ENCODE results near the gene RSAD2.

Gene RSAD2

GRCh38 chr2:6905668-6906067, 28.1 kb downstream of the RSAD2 start:
- no peak for DNase-seq (ENCODE audit: low read depth in 2 of 2)

DNA sequence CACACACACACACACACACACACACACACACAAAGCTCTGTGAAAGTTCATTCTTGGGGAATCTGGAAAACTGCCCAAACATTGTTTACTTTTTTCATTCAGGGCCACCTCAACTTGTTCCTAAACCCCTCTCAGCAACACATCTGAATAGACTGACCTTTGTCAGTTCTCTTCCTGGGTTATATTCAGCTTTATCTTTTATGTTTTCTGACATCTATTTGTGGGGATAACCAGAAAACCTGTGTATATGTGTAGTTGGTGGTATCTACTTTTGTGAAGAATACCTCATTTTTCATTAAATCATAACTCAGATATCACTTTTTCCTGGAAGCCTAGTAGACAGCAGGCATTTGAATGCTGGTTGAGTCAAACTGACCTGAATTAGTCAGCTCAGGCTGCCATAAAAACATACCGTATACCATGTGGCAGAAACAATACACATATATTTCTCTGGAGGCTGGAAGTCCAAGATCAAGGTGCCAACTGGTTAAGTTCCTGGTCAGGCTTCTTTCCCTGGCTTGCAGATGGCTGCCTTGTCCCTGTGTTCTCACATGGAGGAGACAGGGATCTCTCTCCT, 28.7 kb downstream of the RSAD2 start:
- no peak for DNase-seq (ENCODE audit: low read depth in 2 of 2)

GRCh38 chr2:6908291-6908690, 30.7 kb downstream of the RSAD2 start:
- no peak for DNase-seq (ENCODE audit: low read depth in 2 of 2)

DNA sequence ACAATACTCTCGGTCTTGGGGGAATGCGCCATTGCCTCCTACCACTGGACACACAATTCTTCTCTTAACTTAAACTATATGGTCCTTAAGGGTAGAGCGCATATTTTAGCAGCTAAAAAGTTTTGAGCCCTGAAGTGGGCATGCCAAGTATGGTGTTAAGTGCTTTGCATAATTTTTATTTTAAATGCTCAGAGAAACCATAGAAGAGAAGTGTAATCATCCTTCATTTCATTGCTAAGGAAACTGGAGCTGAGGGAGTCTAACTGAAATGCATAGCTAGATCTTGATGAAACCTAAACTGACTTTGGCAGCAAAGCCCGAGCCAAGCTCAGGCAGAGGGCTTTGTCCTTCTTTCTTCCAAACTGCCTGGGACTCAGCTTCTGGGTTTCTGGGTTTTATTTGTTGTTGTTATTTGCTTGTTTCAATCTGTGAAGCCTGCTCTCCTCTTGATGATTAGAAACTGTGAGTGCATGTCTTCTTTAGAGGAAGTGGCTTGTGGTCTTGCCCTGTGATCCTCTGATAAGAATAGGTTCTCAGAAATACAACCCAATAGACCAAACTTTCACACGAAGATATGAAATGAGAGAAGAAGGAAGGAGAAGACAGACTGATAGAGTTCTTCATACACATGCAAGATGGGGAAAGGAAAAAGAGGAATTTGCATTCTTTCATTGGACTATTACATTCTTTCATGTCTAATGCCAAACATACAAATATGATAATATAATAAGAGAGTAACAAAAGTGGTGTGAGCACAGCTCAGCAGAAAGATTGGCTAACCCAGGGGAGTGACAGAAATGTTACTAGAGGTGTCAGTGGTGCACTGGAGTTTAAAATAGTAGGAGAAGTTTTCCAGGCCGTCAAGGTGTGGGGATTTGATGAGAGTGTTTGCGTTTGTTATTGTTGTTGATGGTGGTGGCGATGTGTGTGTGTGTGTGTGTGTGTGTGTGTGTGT, 32.1 kb downstream of the RSAD2 start:
- no peak for DNase-seq (ENCODE audit: low read depth in 2 of 2)

- DNase-seq (ENCODE audit: low read depth in 2 of 2), result no peak
These were observed 34.1 kb downstream of the RSAD2 start for GRCh38 chr2:6911721-6912120.

- peak; percentile 30 to 47 for DNase-seq (ENCODE audit: low read depth in 2 of 2)
These were observed 36.0 kb downstream of the RSAD2 start for GRCh38 chr2:6913415-6914157.

GRCh38 chr2:6914828-6915227, 37.3 kb downstream of the RSAD2 start:
- DNase-seq (ENCODE audit: low read depth in 2 of 2), result peak in 1 of 2 donors; percentile 18

DNA sequence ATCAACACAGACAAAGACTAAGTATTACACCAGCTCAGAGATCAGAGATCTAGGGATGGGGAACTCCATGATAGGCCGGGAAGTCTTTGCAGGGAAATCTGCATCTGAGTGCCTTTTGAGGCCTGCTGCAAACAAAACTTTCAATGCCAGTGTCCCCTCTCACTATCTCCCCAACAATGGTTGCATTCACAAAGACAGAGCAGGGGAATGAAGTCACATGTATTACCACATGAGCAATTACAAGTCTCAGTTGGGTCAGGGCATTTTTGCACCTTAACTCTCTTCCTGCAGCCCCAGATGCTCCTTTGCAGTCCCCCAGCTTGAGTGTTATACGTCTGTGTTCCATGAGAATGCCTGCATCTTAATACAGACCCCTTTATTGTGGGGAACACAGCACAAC, 37.8 kb downstream of the RSAD2 start:
- no peak for DNase-seq (ENCODE audit: low read depth in 2 of 2)

DNA sequence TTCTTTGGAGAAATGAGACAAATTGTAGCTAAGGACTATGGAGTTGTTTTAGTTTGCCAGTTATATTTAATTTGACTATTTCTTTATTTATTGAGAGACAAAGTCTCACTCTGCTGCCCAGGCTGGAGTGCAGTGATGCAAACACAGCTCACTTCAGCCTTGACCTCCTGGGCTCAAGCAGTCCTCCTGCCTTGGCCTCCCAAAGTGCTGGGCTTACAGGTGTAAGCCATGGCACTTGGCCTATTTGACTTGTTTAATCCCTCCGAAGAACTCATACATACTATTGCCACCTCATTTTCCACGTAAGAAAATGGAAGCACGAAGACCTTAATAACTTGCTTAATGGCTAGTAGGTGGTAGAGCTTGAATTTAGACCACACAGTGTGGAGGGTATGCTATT, 38.6 kb downstream of the RSAD2 start:
- no peak for DNase-seq (ENCODE audit: low read depth in 2 of 2)

DNA sequence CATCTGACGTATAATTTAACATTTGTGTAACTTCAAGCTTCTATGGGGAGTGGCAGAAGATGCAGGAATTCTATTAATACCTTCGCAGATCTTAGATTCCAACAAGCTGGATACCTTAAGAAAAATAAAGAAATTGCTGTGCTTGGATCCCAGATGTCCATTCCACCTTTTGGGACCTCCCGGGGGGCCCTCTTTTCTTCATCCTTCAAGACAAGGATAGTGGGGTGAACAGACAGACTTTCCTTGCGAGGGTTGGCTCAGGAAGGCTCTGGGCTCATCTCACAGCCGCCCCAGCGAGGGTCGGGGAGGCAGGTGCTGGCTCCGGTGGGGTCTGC, 39.1 kb downstream of the RSAD2 start:
- no peak for DNase-seq (ENCODE audit: low read depth in 2 of 2)

DNA sequence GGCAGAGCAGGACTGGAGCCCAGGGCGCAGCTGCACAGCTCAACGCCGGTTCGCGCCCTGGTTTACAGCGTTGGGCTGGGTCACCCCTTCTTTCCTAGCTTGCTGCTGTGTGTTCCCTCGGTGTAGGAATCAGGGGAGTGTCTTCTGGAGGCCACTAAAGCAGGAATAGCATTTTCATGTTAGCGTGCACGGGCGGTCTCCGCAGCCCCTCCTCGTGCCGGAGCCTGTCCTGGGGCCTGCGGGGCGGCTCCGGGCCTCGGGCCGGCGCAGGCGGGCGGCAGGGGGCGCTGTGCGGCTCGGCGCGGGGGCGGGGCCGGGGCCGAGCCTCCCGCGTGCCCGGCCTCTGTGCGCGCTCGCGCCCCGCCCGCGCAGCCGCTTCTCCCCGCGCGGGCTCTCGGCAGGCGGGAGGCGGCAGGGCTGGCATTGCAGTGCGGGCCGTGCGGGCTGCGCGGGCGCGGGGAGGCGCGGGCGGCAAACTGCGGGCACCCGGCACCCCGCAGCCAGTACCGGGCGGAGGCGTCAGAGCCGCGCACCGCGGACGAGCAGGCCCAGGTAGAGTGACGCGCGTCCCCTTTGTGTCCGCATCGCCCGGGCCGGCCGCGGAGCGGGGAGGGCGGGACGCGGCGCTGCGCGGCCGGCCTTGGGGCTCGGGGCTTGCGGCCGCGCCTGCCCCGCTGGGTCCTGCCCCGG, 39.6 kb downstream of the RSAD2 start, which contains the start of gene RNF144A:
TSS of gene RNF144A (plus strand) at position 342 of the 690 bp plus-strand sequence. CDS start 79,515 bp downstream, outside the sequence.
- DNase-seq (ENCODE audit: low read depth in 2 of 2), result peak; percentile 68 to 79

DNA sequence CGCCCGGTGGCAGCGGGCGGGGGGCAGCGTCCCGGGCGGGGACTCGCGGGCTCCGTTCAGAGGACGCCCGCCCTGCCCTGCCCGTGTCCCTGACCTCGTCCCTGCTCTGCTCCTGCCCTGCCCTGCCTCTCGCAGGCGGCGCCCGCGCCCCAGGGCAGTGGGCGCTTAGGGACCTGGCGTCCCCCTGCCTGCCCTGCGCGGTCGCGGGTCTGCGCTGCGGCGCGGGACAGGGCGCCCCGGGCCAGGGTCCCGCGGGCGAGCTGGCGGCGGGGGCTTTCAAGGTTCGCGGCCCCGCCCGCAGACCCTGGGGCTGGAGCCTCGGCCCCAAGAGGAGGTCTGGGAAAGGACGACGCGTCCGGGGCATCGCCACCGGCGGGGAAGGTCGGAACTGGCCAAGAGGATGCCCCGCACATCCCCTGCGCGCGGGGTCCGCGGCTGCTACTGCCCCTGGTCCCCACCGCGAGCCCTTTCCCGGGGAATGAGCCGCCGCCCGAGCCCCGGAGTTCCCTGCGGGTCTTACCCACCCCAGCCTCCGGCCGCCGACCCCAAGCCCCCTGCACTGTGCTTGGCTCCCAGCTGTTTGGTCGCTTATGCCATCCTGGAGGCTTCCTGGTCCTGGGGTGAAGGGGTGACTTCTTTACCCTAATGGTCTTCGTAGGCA, 40.3 kb downstream of the RSAD2 start:
- DNase-seq (ENCODE audit: low read depth in 2 of 2), result peak in 1 of 2 donors; percentile 10

DNA sequence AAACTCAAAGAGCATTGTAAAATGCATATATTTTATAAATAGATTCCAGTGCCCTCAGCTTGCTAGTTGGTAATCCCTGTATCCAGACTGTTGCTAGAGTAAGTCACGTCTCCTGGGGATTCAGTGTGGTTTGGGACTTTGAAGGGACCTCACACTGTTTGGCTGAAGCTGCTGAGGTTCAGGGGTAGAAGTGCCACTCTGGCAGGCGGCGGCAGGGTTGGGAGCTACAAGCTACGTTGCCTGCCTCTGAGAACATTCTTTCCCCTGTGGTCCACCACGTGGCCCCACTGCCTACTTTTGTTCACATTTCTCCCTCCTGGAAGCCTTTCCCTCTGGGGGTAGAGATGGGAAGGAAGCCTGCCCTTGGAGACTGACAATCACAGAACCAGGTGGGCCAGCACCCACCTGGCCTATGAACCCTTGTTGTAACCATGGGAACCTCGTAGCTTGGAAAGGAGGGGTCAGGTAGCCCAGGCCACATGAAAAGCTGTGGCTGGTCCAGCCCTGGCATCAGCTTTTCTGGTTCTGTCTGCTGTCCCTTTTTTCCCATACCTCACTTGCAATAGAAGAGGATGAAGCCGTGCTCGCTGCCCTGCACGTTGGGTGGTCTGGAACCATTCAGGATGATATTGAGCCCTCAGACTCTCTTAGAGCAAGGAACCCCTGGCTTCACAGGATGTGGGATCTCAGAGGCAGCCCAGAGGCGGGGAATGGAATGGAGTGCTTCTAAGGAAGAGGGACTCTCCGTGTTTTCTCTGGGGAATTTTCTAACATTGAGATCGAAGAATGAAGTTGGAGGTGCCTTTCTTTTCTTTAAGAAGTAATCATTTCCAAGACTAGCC, 42.5 kb downstream of the RSAD2 start:
- no peak for DNase-seq (ENCODE audit: low read depth in 2 of 2)

GRCh38 chr2:6920743-6921064, 43.1 kb downstream of the RSAD2 start:
- no peak for DNase-seq (ENCODE audit: low read depth in 2 of 2)

DNA sequence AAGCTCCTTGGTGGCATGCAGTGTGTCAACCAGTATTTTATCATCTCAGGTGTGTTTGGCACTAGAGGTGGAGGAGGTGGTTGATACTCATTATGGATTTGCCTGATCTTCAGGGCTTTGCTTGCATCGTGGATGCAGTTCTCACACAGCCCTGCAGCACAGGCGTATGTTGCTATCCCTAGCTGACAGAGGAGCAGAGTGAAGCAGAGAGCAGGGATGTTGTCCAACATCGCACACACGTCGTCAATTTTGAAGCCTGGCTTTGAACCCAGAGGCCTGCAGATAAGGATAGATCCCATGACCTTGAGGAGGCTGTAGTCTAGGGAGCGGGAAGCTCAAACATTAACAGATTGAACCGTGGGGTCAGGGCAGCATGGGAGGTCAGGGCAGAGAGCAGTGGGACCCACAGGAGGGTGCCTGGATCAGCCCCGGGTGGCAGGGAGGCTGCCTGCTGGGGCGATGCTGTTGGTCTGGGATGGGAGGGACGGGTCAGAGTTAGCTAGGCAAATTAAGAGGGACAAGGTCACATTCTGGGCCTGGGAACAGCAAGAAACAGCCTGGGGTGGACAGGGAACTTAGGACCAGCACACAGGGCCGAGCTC, 43.8 kb downstream of the RSAD2 start:
- DNase-seq (ENCODE audit: low read depth in 2 of 2), result no peak

DNA sequence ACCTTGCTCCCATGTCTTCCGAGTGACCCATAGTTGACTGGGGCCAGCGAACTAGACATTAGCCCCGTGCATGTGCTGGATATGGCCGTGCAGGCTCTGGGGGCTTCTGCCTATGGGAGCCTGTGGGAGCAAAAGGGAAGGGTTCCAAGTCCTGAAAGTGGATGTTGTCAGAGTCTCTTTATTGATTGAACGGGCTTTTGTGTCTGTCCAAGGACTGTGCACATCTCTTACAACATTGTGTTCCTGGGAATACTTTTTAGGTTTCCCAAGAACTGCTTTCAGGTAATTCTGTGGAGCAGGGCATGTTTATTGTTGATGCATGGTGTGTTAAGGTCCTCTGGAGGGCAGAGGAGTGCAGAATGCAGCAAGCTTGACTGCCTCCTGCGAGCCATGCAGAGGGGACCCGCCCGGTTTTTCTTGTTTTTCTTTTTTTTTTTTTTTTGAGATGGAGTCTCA, 44.7 kb downstream of the RSAD2 start:
- no peak for DNase-seq (ENCODE audit: low read depth in 2 of 2)

DNA sequence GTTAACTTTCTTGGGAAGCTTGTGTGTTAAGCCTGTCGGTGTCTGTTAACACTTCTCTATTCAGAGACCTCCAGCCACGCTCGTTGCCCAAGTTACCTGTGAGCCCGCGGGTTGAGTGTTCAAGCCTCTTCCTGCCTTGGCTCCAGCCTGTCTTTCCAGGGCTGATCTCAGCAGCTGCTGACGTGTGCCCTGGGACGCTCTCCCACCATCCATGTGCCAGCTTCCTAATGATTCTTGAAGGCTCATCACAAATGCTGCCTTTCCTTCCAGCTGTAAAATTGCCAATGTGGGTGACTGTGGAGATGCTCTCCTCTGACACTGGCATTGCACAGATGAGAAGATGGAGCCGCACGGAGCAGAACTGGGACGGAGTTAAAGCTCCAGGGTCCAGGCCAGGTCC, 45.7 kb downstream of the RSAD2 start:
- no peak for DNase-seq (ENCODE audit: low read depth in 2 of 2)

- DNase-seq (ENCODE audit: low read depth in 2 of 2), result no peak
These were observed 46.7 kb downstream of the RSAD2 start for GRCh38 chr2:6924101-6924923.

DNA sequence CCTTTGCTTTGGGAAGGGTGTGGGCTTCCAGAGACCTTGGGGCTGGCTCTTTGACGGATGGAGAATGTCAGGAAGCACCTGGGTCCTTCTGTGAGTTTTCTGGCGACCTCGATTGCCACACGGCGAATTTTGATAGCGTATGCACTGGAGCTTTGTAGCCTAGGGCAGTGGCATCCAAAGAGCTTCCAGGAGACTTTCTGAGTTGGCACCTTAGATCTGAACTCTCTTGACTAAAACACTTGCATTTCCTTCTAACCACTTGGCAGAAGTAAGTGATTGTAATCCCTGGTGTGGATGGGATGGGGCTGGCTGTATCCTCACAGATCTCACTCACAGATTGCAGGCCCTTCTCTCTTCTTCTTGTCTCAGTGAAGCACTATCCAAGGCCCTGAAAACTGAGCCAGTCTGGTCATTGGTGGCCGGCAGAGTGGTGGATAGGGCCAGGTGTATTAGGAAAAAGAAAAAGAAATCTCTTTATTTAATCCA, 47.4 kb downstream of the RSAD2 start:
- DNase-seq (ENCODE audit: low read depth in 2 of 2), result no peak

Data from stimulated activated CD4-positive, alpha-beta T cell treated with anti-CD3 and anti-CD28 coated beads, Interleukin-1b, Interleukin-23, amount 100 ng/mL, for 4 hours (primary cell).